Esophagus squamous epithelium (tissue), 4 donors: ENCODE measurements around the gene PDE7B.

Experiments
- POLR2A ChIP-seq, 4 donors: fragments of 450-650 bp; IDR thresholded peaks; one replicate each; pipeline ENCODE4 v1.6.1; 2017; ENCODE audit warnings: antibody characterized with exemption in 4 of 4, mild to moderate bottlenecking in 4 of 4, moderate library complexity in 3 of 4
- TF ChIP-seq, protein P1 (sequence below), 6 experiments: fragments of 450-650 bp in 4 of 6; fragments of 200-600 bp in 2 of 6; sonication (generic) in 2 of 6; IDR thresholded peaks; one replicate each; pipeline ENCODE4 v1.5.1; 2016 to 2019; ENCODE audit warnings: antibody characterized with exemption in 6 of 6, mild to moderate bottlenecking in 4 of 6, moderate library complexity in 4 of 6

DNA sequence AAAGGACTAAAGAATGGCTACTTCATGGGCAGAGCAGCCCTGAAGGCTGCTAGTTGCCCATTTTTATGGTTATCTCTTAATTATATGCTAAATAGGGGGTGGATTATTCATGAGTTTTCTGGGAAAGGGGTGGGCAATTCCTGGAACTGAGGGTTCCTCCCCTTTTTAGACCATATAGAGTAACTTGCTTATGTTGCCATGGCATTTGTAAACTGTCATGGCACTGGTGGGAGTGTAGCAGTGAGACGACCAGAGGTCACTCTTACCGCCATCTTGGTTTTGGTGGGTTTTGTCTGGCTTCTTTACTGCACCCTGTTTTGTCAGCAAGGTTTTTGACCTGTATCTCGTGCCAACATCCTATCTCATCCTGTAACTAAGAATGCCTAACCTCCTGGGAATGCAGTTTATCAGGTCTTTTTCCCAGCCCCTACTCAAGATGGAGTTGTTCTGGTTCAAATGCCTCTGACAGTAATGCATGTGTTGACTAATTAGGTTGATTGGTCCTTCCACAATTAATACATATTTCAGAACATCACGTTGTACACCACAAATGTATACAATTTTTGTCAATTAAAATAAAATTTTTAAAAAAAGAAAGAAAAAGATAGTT is 139.5 kb downstream of the PDE7B start:
- TF ChIP-seq POLR2A (IDR thresholded peaks at IDR 0.05): no peak
- TF ChIP-seq, protein P1, sequence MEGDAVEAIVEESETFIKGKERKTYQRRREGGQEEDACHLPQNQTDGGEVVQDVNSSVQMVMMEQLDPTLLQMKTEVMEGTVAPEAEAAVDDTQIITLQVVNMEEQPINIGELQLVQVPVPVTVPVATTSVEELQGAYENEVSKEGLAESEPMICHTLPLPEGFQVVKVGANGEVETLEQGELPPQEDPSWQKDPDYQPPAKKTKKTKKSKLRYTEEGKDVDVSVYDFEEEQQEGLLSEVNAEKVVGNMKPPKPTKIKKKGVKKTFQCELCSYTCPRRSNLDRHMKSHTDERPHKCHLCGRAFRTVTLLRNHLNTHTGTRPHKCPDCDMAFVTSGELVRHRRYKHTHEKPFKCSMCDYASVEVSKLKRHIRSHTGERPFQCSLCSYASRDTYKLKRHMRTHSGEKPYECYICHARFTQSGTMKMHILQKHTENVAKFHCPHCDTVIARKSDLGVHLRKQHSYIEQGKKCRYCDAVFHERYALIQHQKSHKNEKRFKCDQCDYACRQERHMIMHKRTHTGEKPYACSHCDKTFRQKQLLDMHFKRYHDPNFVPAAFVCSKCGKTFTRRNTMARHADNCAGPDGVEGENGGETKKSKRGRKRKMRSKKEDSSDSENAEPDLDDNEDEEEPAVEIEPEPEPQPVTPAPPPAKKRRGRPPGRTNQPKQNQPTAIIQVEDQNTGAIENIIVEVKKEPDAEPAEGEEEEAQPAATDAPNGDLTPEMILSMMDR (IDR thresholded peaks at IDR 0.05): no peak
